ENCODE results near the gene CCR7.

CCR7 gene

DNA sequence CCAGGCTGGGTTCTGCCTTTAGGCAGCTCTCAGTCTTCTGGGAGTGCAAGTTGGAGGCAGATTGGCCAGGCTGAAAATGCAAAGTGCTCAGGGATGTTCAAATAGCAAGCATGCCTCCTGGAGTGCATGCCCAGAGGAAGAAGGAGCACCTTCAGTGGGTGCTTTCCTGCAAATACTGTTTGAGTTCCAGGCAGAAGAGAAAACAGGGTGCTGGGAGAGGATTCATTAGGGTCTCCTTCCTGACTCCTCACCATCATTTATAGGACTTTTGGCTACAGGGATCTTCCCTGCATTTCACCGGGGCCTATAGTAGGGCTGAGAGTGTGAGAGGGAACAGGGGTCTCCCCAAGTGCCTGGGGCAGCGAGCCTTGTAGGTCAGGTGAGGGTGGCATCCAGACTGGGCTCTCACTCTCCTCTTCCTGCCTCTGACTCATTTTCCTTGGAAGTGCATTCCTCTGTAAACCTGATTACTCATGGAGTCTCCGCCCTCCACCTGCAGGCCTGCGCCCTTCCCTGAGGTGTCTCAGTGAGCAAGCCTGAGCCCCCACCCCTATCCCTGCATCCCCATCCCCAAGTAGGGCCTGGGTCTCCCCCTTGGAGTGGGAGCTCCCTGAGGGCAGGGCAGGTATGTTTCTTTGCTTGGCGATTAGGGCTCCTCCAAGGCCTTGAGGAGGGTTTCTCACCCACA is 46.7 kb downstream of the CCR7 start:
- no peak for DNase-seq
- Histone ChIP-seq H3K27me3 (ENCODE audit: insufficient read depth, low read depth, severe bottlenecking) (no peaks in the 10 kb centered on the region), H3K36me3 (no peaks in the 10 kb centered on the region), H3K4me3 (ENCODE audit: low read depth, low read length) (no peak overlapping the region), H3K27ac (no peak overlapping the region), H3K9me3 (ENCODE audit: severe bottlenecking) (peaks cover 3% of the 10 kb centered on the region)
- TF ChIP-seq, protein P1, sequence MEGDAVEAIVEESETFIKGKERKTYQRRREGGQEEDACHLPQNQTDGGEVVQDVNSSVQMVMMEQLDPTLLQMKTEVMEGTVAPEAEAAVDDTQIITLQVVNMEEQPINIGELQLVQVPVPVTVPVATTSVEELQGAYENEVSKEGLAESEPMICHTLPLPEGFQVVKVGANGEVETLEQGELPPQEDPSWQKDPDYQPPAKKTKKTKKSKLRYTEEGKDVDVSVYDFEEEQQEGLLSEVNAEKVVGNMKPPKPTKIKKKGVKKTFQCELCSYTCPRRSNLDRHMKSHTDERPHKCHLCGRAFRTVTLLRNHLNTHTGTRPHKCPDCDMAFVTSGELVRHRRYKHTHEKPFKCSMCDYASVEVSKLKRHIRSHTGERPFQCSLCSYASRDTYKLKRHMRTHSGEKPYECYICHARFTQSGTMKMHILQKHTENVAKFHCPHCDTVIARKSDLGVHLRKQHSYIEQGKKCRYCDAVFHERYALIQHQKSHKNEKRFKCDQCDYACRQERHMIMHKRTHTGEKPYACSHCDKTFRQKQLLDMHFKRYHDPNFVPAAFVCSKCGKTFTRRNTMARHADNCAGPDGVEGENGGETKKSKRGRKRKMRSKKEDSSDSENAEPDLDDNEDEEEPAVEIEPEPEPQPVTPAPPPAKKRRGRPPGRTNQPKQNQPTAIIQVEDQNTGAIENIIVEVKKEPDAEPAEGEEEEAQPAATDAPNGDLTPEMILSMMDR (IDR thresholded peaks at IDR 0.05; ENCODE audit: low read depth, low read length) = no peak

DNA sequence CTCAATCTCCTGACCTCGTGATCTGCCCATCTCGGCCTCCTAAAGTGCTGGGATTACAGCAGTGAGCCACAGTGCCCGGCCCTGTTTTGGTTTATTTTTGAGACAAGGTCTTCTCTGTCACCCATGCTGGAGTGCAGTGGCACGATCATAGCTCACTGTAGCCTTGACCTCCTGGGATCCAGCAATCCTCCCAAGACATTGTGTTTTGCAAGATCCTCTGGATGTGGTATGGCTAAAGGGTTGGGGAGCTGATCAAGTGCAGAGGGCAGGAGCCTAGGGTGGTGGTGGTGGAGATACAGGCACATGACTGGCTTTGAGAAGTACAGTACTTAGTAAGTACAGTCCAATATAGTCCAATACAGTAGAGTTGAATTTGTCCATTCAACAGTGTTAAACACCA is 47.3 kb downstream of the CCR7 start:
- H3K27me3 ChIP-seq (ENCODE audit: insufficient read depth, low read depth, severe bottlenecking) = no peaks in the 10 kb centered on the region
- no peak overlapping the region for H3K27ac ChIP-seq
- no peak overlapping the region for H3K4me3 ChIP-seq (ENCODE audit: low read depth, low read length)
- no peak for DNase-seq
- no peaks in the 10 kb centered on the region for H3K9me3 ChIP-seq (ENCODE audit: severe bottlenecking)
- no peaks in the 10 kb centered on the region for H3K36me3 ChIP-seq
- TF ChIP-seq, protein P1 (IDR thresholded peaks at IDR 0.05; ENCODE audit: low read depth, low read length) = no peak

DNA sequence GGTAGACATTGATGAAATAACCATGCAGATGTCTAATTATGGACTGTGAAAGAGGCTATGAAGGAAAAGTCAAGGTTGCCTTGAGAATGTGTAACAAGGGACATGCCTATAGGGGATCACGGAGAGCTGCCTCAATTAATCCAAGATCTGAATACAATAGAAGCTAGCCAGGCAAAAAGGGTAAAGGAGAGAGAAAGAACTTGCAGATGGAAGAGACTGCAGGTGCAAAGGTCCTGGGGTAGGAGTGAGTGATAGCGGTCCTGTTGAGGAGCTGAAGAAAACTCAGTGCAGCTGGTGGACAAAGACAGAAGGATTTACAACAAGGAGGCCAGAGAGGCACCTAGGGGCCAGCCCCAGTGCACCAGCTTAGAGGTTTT is 48.0 kb downstream of the CCR7 start:
- Histone ChIP-seq H3K27me3 (ENCODE audit: insufficient read depth, low read depth, severe bottlenecking) (no peaks in the 10 kb centered on the region), H3K27ac (no peak overlapping the region), H3K36me3 (no peaks in the 10 kb centered on the region), H3K9me3 (ENCODE audit: severe bottlenecking) (no peaks in the 10 kb centered on the region), H3K4me3 (ENCODE audit: low read depth, low read length) (no peak overlapping the region)
- TF ChIP-seq, protein P1 (IDR thresholded peaks at IDR 0.05; ENCODE audit: low read depth, low read length) = no peak
- DNase-seq = no peak

DNA sequence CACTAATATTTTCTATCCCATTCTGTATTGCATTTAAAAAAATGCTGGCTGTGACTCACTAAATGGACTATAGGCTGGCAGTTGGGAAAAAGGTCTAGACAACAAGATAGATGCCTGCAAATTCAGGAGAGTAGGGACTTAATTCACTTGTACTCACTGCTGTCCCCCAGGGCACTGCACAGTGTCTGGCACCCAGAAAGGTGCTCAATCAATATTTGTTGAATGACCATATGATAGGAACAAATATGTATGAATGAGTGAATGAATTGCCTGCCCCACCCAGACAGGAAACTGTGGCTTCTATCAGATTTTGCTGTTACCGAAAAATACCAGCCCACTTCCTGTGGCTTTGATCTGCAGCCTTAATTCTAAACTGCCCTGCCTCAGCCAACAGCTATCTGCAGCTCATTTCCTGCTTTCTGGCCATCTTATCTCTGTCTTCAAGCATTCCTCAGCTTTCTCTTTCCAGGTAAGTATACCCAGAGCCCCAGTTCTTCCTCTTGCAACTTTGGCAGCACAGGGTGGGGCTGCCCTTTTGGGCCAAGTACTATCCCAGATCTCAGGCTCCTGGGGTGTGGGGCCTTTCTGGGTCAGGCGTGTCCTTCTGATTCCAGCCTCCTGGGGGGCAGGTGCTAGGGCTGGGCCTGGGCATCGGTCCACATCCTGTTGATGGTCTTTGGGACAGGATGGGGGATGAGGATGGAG is 48.5 kb downstream of the CCR7 start:
- DNase-seq = no peak
- Histone ChIP-seq H3K4me3 (ENCODE audit: low read depth, low read length) (no peak overlapping the region), H3K27ac (no peak overlapping the region), H3K36me3 (no peaks in the 10 kb centered on the region), H3K9me3 (ENCODE audit: severe bottlenecking) (no peaks in the 10 kb centered on the region), H3K27me3 (ENCODE audit: insufficient read depth, low read depth, severe bottlenecking) (no peaks in the 10 kb centered on the region)
- TF ChIP-seq, protein P1 (IDR thresholded peaks at IDR 0.05; ENCODE audit: low read depth, low read length) = no peak

DNA sequence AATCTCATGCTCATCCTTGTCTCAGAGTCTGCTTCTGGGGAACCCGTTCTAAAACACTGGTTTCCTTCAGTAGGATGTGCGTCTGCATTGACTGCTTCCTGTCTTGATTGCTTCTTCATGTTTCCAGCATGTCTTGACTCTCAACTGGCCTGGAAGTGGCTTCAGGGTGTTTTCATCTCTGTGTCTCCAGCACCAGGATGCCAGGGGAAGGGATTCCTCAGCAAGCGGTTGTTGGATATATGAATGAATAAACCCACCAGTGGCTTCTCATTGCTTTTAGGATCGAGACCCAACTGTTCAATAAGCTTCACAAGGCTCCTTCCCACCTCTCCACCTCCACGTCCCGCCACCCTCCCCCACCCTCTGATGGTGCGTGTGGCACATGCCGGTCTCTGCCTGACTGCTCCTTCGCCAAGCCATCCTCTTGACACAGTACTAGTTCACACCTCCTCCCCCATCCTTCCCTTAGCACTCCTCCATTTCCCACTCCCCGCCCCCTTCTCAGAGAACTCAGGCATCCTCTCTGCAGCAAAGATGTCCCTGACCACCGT is 49.7 kb downstream of the CCR7 start:
- DNase-seq = no peak
- H3K27ac ChIP-seq = no peak overlapping the region
- TF ChIP-seq, protein P1 (IDR thresholded peaks at IDR 0.05; ENCODE audit: low read depth, low read length) = no peak

More for the DNA sequence above, 49.7 kb downstream of the CCR7 start:
- no peaks in the 10 kb centered on the region for H3K36me3 ChIP-seq
- no peaks in the 10 kb centered on the region for H3K27me3 ChIP-seq (ENCODE audit: insufficient read depth, low read depth, severe bottlenecking)
- H3K4me3 ChIP-seq (ENCODE audit: low read depth, low read length) = no peak overlapping the region
- H3K9me3 ChIP-seq (ENCODE audit: severe bottlenecking) = no peaks in the 10 kb centered on the region
